Ovary (tissue), 9 donors: ENCODE data around the gene BRDT. TPM values are rescaled to one million over a fixed set of nuclear protein-coding genes. Genes with fewer than 3 reads are reported as not detected.

Experiments used
- DNase-seq, 5 donors: peaks; one replicate each; pipeline ENCODE4 v3.0.0-alpha.2; 2019 to 2020
- H3K27ac ChIP-seq, 2 donors: fragments of 200-600 bp; one replicate each; pipeline versions ENCODE4 v1.5.1 to v1.8.0; 2019 to 2022
- H3K27me3 ChIP-seq: fragments of 200-600 bp; one replicate; pipeline ENCODE4 v1.8.0; 2022
- H3K36me3 ChIP-seq: fragments of 200-600 bp; sonication (generic); one replicate; pipeline ENCODE4 v1.5.1; 2019
- H3K4me1 ChIP-seq: one replicate; pipeline ENCODE4 v1.8.1; 2013; ENCODE audit warnings: mild to moderate bottlenecking, moderate library complexity; ENCODE audit not compliant: insufficient read depth
- H3K4me3 ChIP-seq: fragments of 200-600 bp; sonication (generic); one replicate; pipeline ENCODE4 v1.5.1; 2017
- H3K9me3 ChIP-seq, 2 donors: fragments of 200-600 bp in 1 of 2; sonication (generic) in 1 of 2; one replicate each; pipeline versions ENCODE4 v1.5.1 to v1.8.1; 2013 to 2019; ENCODE audit warnings: mild to moderate bottlenecking in 1 of 2, moderate library complexity in 1 of 2
- CTCF ChIP-seq, 3 donors: fragments of 450-650 bp in 2 of 3; fragments of 200-600 bp in 1 of 3; IDR thresholded peaks; one replicate each; pipeline versions ENCODE4 v1.5.1 to v1.8.0; 2016 to 2022; ENCODE audit warnings: antibody characterized with exemption in 3 of 3, mild to moderate bottlenecking in 1 of 3
- EP300 ChIP-seq: sonication (generic); formaldehyde crosslinking; IDR thresholded peaks from one replicate; pipeline ENCODE4 v1.6.1; 2017; ENCODE audit warnings: antibody characterized with exemption
- POLR2A ChIP-seq: fragments of 450-650 bp; IDR thresholded peaks from one replicate; pipeline ENCODE4 v1.6.1; 2017; ENCODE audit warnings: antibody characterized with exemption, mild to moderate bottlenecking, moderate library complexity
- WGBS, 3 donors: extraction: QIAGEN DNeasy Blood & Tissue Kit in 1 of 3; methylation state at CpG; one replicate each; pipeline versions ENCODE4 v1.1.5 to v1.1.7; 2013 to 2017; 5-methylcytosine and 5-hydroxymethylcytosine counted together
- intact Hi-C, 4 donors: fragments of 100-400 bp; cut with DNase I; formaldehyde crosslinking; loops; one replicate each; pipeline versions ENCODE4 v1.11.0 to v1.15.1; 2022 to 2023
- polyA plus RNA-seq, 2 donors: library from polyadenylated mRNA; stranded (reverse); fragments of 200-250 nt in 1 of 2; fragments of 350-450 nt in 1 of 2; fragmentation: Illumina TruSeq in 1 of 2; extraction: RNeasy Lipid Tissue Mini Kit (QIAGEN cat#74804) in 1 of 2; gene quantifications; one replicate each; pipeline ENCODE4 v1.2.3, GENCODE V29; 2013 to 2014
- total RNA-seq, 7 donors: library from RNA; depleted of rRNA in 2 of 7; stranded (reverse); fragments of >200 nt in 2 of 7; fragmentation: NEBNext Ultra II Directional in 3 of 7; extraction: Animal tissue kit (Norgen Biotek cat#: 25700) in 3 of 7; gene quantifications; one replicate each; pipeline versions ENCODE4 v1.1.0 to v1.2.4, GENCODE V29; 2016 to 2023
- donor health status: DM: no; HTN: no; CAD: no; lungs with moderate emphysema.
- donor health status: DM: no; HTN: no; CAD: no.
- donor health status: Bipolar disorder and iron deficiency.
- donor health status: DM: yes; HTN: yes; CAD: no.
- donor health status: DM: no; HTN: no; CAD: no.
- donor health status: DM: yes; HTN: yes; CAD: no.

The BRDT gene
- total and polyA plus RNA-seq, 9 donors = 0.17 TPM; not detected in 8

GRCh38 chr1:91937613-91938012 is 11.6 kb upstream of the BRDT start:
- no peak for DNase-seq
- no peaks in the 10 kb centered on the region for H3K4me1 ChIP-seq
- intact Hi-C loops = no loop called here
- no peak overlapping the region for H3K27ac ChIP-seq
- TF ChIP-seq POLR2A (no peak), EP300 (no peak), CTCF (IDR thresholded peaks at IDR 0.05) (no peak)
- no peak overlapping the region for H3K4me3 ChIP-seq
- WGBS, 3 donors = 95 to 97% (median 95%) methylated on average over 10 of the region's 10 CpGs
- no peaks in the 10 kb centered on the region for H3K36me3 ChIP-seq
- no peaks in the 10 kb centered on the region for H3K9me3 ChIP-seq
- no peaks in the 10 kb centered on the region for H3K27me3 ChIP-seq

- DNase-seq = no peak
- Histone ChIP-seq H3K4me3 (no peak overlapping the region), H3K36me3 (no peaks in the 10 kb centered on the region), H3K4me1 (no peaks in the 10 kb centered on the region), H3K27ac (no peak overlapping the region), H3K9me3 (no peaks in the 10 kb centered on the region), H3K27me3 (no peaks in the 10 kb centered on the region)
- TF ChIP-seq EP300 (no peak), CTCF (IDR thresholded peaks at IDR 0.05) (no peak), POLR2A (no peak)
- intact Hi-C loops = no loop called here
- 80 to 84% (median 83%) methylated on average over 3 of the region's 3 CpGs for WGBS, 3 donors
Observed at GRCh38 chr1:91940496-91940895, 8.7 kb upstream of the BRDT start.

- WGBS, 3 donors = 79 to 90% (median 90%) methylated on average over 3 of the region's 3 CpGs
Observed at GRCh38 chr1:91944087-91944486, 5.1 kb upstream of the BRDT start.

GRCh38 chr1:91948097-91948496 is 1.1 kb upstream of the BRDT start:
- 67 to 79% (median 76%) methylated on average over 4 of the region's 4 CpGs for WGBS, 3 donors
- no peaks in the 10 kb centered on the region for H3K4me1 ChIP-seq
- H3K27ac ChIP-seq = no peak overlapping the region
- H3K27me3 ChIP-seq = no peaks in the 10 kb centered on the region
- no peaks in the 10 kb centered on the region for H3K36me3 ChIP-seq
- intact Hi-C loops = no loop called here
- H3K9me3 ChIP-seq = no peaks in the 10 kb centered on the region
- DNase-seq = no peak
- H3K4me3 ChIP-seq = no peak overlapping the region
- TF ChIP-seq POLR2A = no peak
- no peak for TF ChIP-seq EP300
- TF ChIP-seq CTCF (IDR thresholded peaks at IDR 0.05) = no peak

More at GRCh38 chr1:91944087-91944486, 5.1 kb upstream of the BRDT start:
- TF ChIP-seq POLR2A (no peak), CTCF (IDR thresholded peaks at IDR 0.05) (no peak), EP300 (no peak)
- no peaks in the 10 kb centered on the region for H3K36me3 ChIP-seq
- intact Hi-C loops = no loop called here
- H3K27ac ChIP-seq = no peak overlapping the region
- H3K9me3 ChIP-seq = no peaks in the 10 kb centered on the region
- DNase-seq = no peak
- no peak overlapping the region for H3K4me3 ChIP-seq
- H3K4me1 ChIP-seq = no peaks in the 10 kb centered on the region
- H3K27me3 ChIP-seq = no peaks in the 10 kb centered on the region
